WERI-Rb-1 (cell line): ENCODE results near the gene MGAT5.

Source experiments
- DNase-seq: peaks from one replicate; pipeline ENCODE4 v3.0.0-alpha.2; 2020
- H3K27ac ChIP-seq: fragments of 250-450 bp; sonication (Bioruptor Pico); 2 replicates; pipeline ENCODE4 v1.5.1; 2020; ENCODE audit warnings: mild to moderate bottlenecking, moderate library complexity
- H3K27me3 ChIP-seq: fragments of 250-450 bp; sonication (Bioruptor Pico); 2 replicates; pipeline ENCODE4 v1.5.1; 2021; ENCODE audit warnings: mild to moderate bottlenecking, low read depth, moderate library complexity; ENCODE audit not compliant: insufficient read depth, severe bottlenecking
- H3K36me3 ChIP-seq: fragments of 250-450 bp; sonication (Bioruptor Pico); 2 replicates; pipeline ENCODE4 v1.5.1; 2020; ENCODE audit warnings: mild to moderate bottlenecking, moderate library complexity
- H3K4me3 ChIP-seq: 2 replicates; pipeline ENCODE4 v1.5.1; 2011; ENCODE audit warnings: low read depth, mild to moderate bottlenecking, control low read depth, low read length
- H3K9me3 ChIP-seq: fragments of 250-450 bp; sonication (Bioruptor Pico); 2 replicates; pipeline ENCODE4 v1.5.1; 2021; ENCODE audit warnings: mild to moderate bottlenecking, moderate library complexity; ENCODE audit not compliant: severe bottlenecking
- TF ChIP-seq, protein P1 (sequence below): IDR thresholded peaks from 2 replicates; pipeline ENCODE4 v1.5.1; 2011; ENCODE audit warnings: low read depth, mild to moderate bottlenecking, control low read depth, inconsistent platforms, low read length

MGAT5 gene

DNA sequence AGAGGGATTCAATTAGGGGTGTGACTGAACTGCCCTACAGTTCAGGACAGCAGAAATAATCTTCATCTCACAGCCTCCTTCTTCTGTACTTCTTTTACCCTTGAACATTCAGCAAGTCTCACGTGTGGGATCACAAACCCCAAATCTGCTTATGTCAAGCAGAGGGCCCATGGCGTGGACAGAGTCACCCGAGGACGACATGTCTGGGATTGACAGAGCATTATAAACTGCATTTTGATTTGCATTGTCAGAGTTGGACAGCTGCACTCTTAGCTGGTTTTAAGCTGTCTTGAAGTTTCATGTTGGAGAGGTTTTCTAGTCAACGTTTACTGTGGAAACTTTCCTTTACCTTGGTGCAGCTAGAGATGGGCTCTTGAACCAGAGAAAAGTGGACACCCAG, 26.4 kb downstream of the MGAT5 start:
- Histone ChIP-seq H3K36me3 (peaks cover 5% of the 10 kb centered on the region; the same call in 1 of the 2 replicates), H3K27ac (peak overlapping the region; percentile 71), H3K27me3 (no peaks in the 10 kb centered on the region), H3K9me3 (no peaks in the 10 kb centered on the region), H3K4me3 (no peak overlapping the region)
- TF ChIP-seq, protein P1, sequence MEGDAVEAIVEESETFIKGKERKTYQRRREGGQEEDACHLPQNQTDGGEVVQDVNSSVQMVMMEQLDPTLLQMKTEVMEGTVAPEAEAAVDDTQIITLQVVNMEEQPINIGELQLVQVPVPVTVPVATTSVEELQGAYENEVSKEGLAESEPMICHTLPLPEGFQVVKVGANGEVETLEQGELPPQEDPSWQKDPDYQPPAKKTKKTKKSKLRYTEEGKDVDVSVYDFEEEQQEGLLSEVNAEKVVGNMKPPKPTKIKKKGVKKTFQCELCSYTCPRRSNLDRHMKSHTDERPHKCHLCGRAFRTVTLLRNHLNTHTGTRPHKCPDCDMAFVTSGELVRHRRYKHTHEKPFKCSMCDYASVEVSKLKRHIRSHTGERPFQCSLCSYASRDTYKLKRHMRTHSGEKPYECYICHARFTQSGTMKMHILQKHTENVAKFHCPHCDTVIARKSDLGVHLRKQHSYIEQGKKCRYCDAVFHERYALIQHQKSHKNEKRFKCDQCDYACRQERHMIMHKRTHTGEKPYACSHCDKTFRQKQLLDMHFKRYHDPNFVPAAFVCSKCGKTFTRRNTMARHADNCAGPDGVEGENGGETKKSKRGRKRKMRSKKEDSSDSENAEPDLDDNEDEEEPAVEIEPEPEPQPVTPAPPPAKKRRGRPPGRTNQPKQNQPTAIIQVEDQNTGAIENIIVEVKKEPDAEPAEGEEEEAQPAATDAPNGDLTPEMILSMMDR, result no peak
- DNase-seq, result peak; percentile 75

DNA sequence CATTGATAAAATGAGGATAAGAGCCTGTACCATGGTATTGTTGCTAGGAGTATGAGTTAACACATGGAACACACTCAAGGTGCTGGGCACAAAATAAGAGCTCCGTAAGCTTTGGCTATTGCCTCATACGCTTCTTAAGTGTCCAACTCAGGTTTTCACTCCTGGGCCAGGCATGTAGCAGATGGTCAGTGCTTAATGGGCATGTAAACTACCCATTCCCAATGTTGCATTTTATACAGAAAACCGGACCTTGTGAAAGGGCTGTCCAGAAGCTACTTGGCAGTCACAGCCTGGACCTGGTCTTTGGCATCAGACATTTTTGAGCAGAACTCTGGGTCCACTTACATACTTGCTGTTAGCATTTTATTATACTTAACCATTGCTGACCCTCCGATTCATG, 26.9 kb downstream of the MGAT5 start:
- TF ChIP-seq, protein P1, result no peak
- Histone ChIP-seq H3K27ac (peak overlapping the region; percentile 71), H3K9me3 (no peaks in the 10 kb centered on the region), H3K27me3 (no peaks in the 10 kb centered on the region), H3K36me3 (peaks cover 5% of the 10 kb centered on the region; the same call in 1 of the 2 replicates), H3K4me3 (no peak overlapping the region)
- DNase-seq, result peak; percentile 20

DNA sequence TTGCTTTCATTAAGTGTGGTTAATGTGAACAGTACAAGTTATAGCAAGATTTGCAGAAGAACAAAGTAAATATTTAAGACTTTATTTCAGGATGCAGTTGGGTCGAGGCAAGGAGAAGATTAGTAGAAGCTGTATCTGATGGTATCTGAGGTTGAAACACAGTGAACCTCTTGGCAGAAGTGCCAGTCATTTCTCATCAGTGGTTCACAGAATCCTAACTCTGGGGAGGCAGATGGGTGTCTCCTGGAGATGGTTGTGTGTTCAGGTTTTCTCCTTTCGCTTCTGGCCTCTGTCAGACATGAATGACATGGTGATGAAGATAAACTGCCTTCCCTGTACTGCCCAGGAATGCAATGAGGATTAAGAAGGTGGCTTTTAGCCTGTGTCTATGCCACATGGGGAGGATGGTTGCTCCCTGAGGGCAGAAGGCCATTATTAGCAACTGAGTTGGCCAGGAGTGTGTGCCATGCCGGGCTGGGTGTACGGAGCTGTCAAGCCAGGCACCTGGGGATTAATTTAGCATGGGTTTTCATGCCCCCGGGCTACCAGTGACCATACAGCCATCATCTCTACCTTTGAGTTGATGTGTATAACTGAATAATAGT, 28.0 kb downstream of the MGAT5 start:
- TF ChIP-seq, protein P1, result no peak
- Histone ChIP-seq H3K9me3 (no peaks in the 10 kb centered on the region), H3K27ac (no peak overlapping the region), H3K36me3 (peaks cover 5% of the 10 kb centered on the region), H3K4me3 (no peak overlapping the region), H3K27me3 (no peaks in the 10 kb centered on the region)
- no peak for DNase-seq

DNA sequence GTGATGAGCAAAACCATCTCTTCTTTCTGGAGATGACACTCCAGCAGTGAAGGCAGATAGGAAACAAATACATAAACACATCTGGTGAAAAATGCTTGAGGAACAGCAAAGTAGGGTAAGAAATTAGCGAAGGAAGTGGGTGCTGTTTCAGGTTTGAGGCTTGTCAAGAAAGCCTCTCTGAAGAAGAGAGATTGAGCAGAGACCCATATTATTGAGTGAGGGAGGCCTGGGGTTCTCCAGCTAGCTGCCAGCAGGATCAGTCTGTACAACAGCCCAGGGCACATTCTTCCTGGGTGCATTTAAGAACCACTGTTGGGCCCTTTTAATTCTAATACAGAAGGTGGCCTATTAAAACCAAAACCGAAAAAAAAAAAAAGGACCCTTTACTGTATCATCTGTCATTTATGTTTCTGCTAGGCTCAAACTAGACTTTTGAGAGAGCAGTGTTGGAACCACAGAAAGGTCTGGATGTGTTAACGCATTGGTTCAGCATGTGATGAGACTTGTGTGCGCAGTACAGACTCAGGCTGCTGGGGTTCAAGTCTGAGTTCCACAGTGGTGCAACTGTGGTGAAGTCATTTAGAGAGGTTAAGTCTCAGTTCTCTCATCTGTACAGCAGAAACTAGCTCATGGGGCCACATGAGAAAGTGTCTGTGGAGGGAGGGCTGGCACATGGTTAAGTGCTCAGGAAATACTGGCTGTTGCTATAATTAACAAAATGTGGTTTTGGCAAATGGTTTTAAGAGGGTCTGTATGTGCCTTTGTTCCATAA, 28.9 kb downstream of the MGAT5 start:
- no peaks in the 10 kb centered on the region for H3K27me3 ChIP-seq
- TF ChIP-seq, protein P1, result no peak
- no peak overlapping the region for H3K4me3 ChIP-seq
- no peak overlapping the region for H3K27ac ChIP-seq
- H3K9me3 ChIP-seq, result no peaks in the 10 kb centered on the region
- no peak for DNase-seq
- peaks cover 5% of the 10 kb centered on the region for H3K36me3 ChIP-seq

DNA sequence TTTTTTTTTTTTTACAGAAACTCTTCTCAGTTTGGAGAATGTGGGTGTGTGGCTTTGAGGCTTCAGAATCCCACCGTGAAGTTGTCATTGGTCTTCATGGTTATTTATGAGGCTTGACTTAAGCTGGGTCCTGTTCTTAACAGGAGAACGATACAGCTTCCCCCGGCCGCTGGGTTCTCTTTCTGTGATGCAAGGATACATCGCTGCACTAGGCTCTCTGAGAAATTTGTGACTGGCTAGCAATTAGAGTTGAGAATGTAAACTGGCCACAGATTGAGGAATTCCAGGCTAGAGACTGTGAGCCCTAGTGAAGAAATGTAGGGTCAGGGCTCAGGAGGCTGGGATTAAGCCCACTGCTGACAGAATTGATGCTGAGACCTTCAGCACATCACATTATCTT, 29.8 kb downstream of the MGAT5 start:
- TF ChIP-seq, protein P1, result no peak
- DNase-seq, result no peak
- H3K4me3 ChIP-seq, result no peak overlapping the region
- H3K27me3 ChIP-seq, result no peaks in the 10 kb centered on the region
- peaks cover 4% of the 10 kb centered on the region for H3K36me3 ChIP-seq
- no peaks in the 10 kb centered on the region for H3K9me3 ChIP-seq
- no peak overlapping the region for H3K27ac ChIP-seq
